WERI-Rb-1 (cell line): ENCODE measurements around the gene CYBC1.

ENCODE experiments used
- DNase-seq: peaks from one replicate; pipeline ENCODE4 v3.0.0-alpha.2; 2020
- H3K27ac ChIP-seq: fragments of 250-450 bp; sonication (Bioruptor Pico); 2 replicates; pipeline ENCODE4 v1.5.1; 2020; ENCODE audit warnings: mild to moderate bottlenecking, moderate library complexity
- H3K27me3 ChIP-seq: fragments of 250-450 bp; sonication (Bioruptor Pico); 2 replicates; pipeline ENCODE4 v1.5.1; 2021; ENCODE audit warnings: mild to moderate bottlenecking, low read depth, moderate library complexity; ENCODE audit not compliant: insufficient read depth, severe bottlenecking
- H3K36me3 ChIP-seq: fragments of 250-450 bp; sonication (Bioruptor Pico); 2 replicates; pipeline ENCODE4 v1.5.1; 2020; ENCODE audit warnings: mild to moderate bottlenecking, moderate library complexity
- H3K4me3 ChIP-seq: 2 replicates; pipeline ENCODE4 v1.5.1; 2011; ENCODE audit warnings: low read depth, mild to moderate bottlenecking, control low read depth, low read length
- H3K9me3 ChIP-seq: fragments of 250-450 bp; sonication (Bioruptor Pico); 2 replicates; pipeline ENCODE4 v1.5.1; 2021; ENCODE audit warnings: mild to moderate bottlenecking, moderate library complexity; ENCODE audit not compliant: severe bottlenecking
- TF ChIP-seq, protein P1 (sequence below): IDR thresholded peaks from 2 replicates; pipeline ENCODE4 v1.5.1; 2011; ENCODE audit warnings: low read depth, mild to moderate bottlenecking, control low read depth, inconsistent platforms, low read length

Gene CYBC1

DNA sequence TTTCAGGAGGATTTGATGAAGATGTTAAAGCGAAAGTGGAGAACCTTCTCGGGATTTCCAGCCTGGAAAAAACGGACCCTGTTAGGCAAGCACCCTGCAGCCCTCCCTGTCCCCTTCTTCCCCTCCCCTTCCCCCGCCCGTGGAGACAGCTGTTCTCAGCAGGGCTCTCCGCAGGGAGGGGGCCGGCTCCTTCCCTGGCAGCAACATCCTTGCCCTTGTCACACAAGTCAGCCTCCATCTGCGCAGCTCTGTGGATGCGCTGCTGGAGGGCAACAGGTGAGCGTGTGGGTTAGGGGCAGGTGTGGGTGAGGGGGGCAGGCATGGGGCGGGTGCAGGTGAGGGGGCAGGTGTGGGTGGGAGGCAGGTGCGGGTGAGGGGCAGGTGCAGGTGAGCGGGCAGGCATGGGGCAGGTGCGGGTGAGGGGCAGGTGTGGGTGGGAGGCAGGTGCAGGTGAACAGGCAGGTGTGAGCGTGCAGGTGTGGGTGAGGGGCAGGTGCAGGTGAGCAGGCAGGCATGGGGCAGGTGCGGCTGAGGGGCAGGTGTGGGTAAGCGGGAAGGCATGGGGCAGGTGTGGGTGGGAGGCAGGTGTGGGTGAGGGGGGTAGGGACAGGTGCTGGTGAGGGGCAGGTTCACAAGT is 9.4 kb downstream of the CYBC1 start:
- Histone ChIP-seq H3K27ac (peak overlapping the region; percentile 1; the same call in 1 of the 2 replicates), H3K36me3 (peaks cover 71% of the 10 kb centered on the region), H3K9me3 (no peaks in the 10 kb centered on the region), H3K27me3 (no peaks in the 10 kb centered on the region), H3K4me3 (no peak overlapping the region)
- DNase-seq: peak; percentile 85
- TF ChIP-seq, protein P1, sequence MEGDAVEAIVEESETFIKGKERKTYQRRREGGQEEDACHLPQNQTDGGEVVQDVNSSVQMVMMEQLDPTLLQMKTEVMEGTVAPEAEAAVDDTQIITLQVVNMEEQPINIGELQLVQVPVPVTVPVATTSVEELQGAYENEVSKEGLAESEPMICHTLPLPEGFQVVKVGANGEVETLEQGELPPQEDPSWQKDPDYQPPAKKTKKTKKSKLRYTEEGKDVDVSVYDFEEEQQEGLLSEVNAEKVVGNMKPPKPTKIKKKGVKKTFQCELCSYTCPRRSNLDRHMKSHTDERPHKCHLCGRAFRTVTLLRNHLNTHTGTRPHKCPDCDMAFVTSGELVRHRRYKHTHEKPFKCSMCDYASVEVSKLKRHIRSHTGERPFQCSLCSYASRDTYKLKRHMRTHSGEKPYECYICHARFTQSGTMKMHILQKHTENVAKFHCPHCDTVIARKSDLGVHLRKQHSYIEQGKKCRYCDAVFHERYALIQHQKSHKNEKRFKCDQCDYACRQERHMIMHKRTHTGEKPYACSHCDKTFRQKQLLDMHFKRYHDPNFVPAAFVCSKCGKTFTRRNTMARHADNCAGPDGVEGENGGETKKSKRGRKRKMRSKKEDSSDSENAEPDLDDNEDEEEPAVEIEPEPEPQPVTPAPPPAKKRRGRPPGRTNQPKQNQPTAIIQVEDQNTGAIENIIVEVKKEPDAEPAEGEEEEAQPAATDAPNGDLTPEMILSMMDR: no peak

DNA sequence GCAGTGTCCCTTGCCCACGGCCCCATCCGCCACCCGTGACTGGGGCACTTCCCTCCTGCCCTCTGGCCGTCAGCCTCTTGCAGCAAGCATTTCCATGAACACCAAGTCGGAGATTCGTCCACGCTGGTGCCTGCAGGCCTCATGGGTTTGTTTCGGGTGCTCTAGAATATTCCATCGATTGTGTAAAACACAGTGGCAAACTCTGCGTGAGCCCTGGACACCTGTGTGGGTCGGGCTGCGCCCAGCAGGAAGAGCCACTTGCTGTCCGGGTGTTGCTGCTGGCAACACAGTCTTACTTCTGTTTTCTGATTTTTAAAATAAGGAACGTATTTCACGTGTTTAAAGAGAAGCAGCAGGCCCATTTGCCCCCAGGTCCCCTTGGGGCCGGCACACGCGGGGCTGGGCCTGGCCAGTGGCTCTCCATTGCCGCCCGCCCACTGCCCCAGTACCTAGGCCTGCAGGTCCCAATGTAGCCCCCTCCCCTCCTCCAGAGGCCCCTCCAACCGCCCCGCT is 10.0 kb downstream of the CYBC1 start:
- Histone ChIP-seq H3K36me3 (peaks cover 72% of the 10 kb centered on the region), H3K9me3 (no peaks in the 10 kb centered on the region), H3K27me3 (no peaks in the 10 kb centered on the region), H3K4me3 (no peak overlapping the region), H3K27ac (peak overlapping the region; percentile 1; the same call in 1 of the 2 replicates)
- DNase-seq: no peak
- TF ChIP-seq, protein P1: no peak

DNA sequence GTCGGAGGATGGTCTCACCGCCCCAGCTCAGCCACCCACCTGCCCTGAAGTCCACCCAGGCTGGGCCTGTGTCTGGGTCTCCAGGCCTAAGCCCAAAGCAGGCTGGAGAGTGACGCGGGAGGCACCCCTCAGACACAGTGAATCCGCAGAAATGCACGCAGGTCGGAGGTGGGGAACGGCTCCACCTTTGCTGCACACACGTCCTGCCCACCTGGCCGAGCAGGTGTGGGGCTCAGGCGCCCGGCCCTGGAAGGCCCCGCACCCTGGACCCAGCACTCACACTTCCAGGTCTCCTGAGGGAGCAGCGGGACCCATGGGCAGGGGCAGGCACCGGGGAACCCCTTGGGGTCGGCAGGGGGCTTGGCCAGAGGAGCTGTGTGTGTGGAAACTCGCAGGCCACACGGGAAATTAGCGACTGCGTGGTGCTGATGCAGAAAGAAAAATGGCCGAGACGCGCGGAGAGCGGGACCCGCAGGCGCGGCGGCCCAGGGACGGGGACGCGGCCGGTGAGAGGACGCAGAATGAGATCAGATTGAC is 10.7 kb downstream of the CYBC1 start:
- no peak overlapping the region for H3K4me3 ChIP-seq
- no peak for DNase-seq
- H3K9me3 ChIP-seq: no peaks in the 10 kb centered on the region
- no peaks in the 10 kb centered on the region for H3K27me3 ChIP-seq
- H3K36me3 ChIP-seq: peaks cover 72% of the 10 kb centered on the region
- peak overlapping the region; percentile 21; the same call in 1 of the 2 replicates for H3K27ac ChIP-seq
- TF ChIP-seq, protein P1: no peak

DNA sequence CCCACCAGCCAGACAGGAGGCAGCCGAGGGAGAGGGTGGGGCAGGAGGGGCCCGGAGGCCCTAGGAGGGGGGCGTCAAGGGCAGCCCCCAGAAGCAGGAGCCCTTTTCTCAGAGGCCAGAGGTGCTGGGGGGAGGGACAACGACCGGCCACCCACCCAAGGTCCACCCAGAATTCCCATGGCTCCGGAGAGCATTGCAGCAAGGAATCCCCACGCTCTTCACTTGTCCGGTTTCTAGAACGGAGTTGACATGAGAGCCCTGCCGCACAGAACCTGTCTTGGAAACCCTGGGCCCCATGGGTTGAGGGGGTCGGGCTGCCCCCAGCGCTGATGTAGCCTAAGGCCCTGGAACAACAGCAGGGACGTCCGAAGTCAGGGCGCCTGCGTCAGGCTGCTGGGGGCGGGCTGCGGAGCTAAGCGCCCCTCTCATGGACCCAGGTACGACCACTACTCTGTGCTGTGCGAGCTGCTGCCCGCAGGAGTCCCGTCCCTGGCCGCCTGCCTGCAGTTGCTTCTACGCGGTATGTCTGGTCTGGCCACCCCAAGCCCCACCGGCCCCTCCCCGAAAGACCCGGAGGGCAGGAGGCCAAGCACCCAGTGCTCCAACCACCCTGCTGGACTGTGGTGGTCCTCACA is 11.2 kb downstream of the CYBC1 start:
- DNase-seq: peak; percentile 15
- no peaks in the 10 kb centered on the region for H3K9me3 ChIP-seq
- TF ChIP-seq, protein P1: no peak
- no peaks in the 10 kb centered on the region for H3K27me3 ChIP-seq
- H3K27ac ChIP-seq: peak overlapping the region; percentile 21; the same call in 1 of the 2 replicates
- no peak overlapping the region for H3K4me3 ChIP-seq
- H3K36me3 ChIP-seq: peaks cover 72% of the 10 kb centered on the region

DNA sequence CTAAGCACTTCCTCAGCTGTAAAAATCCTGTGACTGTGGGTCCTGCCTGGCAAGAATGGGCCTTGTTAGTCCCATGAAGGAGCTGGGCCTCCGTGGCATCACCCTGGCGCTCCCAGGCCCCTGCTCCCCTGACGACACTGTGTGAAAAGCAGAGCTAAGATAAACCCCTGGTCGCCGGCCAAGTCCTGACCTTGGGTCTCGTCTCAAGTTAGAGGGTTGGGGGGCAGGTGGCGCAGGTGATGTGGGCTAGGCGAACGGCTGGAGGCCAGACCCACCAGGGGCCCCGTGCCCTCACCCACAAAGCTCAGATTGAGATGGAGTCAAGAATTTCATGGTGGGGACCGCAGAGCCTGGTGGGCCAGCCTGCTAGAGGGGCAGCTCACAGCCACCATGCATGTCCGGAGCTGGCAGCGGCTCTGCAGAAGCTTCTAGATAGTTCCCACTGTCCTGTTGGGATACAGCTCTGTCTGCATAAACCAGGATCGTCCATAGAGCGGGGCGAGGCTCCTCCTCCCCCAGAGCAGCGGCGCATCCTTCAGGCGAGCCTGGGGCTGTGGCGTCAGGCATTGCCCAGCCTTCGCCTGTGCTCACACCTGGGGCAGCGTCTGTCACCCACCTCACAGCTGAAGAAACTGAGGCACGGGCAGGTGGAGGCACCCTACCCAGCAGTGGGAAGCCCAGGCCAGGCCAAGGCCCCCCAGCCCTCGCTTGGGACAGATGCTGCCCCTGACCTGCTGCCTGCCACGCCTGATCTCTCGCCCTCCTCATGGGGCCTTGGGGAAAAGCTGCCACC is 12.0 kb downstream of the CYBC1 start:
- Histone ChIP-seq H3K27me3 (no peaks in the 10 kb centered on the region), H3K36me3 (peaks cover 74% of the 10 kb centered on the region), H3K9me3 (no peaks in the 10 kb centered on the region), H3K27ac (peak overlapping the region; percentile 5; the same call in 1 of the 2 replicates), H3K4me3 (no peak overlapping the region)
- DNase-seq: peak; percentile 18
- TF ChIP-seq, protein P1: no peak
